ENCODE measurements around the gene MRPL58. TPM values are rescaled to one million over a fixed set of nuclear protein-coding genes. Genes with fewer than 3 reads are reported as not detected.
"Not testable (repeated sequence)": the region's sequence is repeated elsewhere in the genome, so short reads cannot be mapped to it uniquely, and the experiment has no call there.

Gene MRPL58
- 98.4 and 99.0 TPM in 2 replicates for total RNA-seq (2014; rRNA removed; shearing (Covaris generic))

DNA sequence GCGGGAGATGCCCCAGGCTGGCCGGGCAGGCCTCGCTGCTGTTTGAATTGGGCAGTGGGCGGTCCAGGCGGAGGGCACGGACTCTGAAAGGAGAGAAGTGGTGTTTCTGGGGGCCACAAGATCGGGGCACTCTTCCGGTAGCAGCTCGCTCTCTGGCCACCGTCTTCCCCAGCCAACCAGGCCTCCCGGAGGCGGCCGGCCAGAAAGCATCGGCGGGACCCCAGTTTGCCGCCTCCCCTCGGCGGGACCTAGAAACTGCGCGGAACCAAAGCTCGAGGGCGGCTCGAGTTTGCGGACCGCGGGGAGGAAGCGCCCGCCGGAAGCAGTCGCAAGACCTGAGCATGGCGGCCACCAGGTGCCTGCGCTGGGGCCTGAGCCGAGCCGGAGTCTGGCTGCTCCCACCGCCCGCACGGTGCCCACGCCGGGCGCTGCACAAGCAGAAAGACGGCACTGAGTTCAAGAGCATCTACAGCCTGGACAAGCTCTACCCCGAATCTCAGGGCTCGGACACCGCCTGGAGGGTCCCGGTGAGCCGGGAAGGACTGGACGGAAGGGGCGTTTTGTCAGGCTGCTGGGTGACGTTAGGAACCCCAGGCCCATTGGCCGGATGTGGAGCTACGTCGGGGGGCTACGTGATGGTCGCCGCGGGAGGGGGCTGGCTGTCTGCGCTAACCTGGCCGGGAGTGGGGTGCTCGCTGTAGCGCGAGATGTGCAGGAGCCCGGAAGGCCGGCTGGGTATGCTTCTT lies at the start of gene MRPL58:
MRPL58 (plus strand) TSS at position 325 of the 746 bp plus-strand sequence; CDS start at position 342, 17 bp downstream.
- peak; percentile 80 for DNase-seq (ENCODE audit: low spot score)
- in situ Hi-C loops (cut with HindIII; ENCODE audit: low sequenced_read_pairs), result no loop called here

DNA sequence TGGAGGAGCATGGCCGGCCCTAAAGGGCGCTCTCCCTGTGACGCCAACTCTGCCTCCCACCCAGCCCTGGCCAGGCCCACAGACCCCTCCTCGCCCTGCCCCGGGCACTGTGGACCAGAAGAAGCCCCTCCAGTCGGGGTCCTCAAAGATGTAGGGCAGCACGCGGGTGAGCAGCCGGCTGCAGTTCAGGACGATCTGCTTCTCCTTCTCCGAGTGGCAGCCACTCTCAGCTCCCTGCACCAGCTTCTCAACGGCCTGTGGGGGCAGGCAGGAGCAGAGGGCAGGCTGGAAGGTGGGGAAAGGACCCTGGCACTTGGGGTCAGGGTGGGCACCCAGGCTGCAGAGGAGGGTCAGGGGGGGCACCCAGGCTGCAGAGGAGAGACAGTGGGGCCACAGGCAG lies 48.8 kb upstream of the MRPL58 start:
- DNase-seq (ENCODE audit: low spot score), result peak; percentile 35
- in situ Hi-C loops (cut with HindIII; ENCODE audit: low sequenced_read_pairs), result no loop called here

DNA sequence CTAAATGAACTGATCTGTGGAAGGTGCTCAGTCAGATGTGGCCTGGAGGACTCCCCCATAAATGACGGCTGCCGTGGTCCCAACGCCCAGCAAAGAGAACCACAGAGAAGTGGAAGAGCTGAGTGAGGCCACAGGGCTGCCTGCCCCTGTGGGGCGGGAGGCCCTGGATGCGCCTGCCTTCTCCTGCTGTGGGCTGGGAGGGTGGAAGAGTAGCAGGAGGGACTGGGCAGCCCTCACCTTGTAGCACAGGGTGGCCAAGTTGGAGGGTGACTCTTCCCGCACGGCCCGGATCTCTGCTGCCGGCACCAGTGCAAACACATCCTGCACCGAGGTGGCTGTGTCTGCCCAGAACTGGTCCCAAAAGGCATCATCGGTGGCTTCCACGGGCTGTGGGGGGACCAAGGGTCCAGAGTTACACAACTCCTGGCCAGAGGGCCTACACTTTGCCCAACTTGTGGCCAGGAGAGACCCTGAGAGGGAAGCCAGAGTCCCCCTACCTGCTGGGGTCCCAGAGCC lies 48.2 kb upstream of the MRPL58 start:
- DNase-seq (ENCODE audit: low spot score), result peak; percentile 24
- in situ Hi-C loops (cut with HindIII; ENCODE audit: low sequenced_read_pairs), result no loop called here

DNA sequence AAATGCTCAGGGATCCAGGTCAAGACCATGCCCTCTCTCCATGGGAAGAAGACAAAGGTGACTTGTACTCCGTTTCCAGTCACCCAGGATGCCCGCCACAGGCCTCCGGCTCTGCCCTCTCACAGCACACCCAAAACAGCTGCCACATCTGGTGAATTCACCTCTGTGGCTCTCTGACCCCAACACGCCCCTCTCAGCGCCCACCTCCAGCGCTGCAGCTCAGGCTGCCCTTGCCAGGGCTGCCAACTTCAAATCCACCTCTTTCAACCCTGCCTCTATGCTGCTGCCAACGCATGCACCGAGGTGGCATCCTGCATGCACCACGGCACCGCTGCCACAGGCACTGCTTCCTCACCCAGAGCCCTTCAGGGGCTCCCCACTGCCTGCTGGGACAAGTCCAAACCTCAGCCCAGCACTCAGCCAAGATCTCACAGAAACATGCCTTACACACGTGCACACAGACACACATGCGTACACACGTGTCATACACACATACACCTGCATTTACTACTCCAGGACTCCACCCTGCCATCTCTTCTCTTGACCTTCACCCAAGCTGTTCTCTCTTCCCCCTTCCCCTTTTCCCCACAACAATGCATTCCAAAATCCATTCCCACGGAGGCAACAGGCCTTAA lies 47.4 kb upstream of the MRPL58 start:
- in situ Hi-C loops (cut with HindIII; ENCODE audit: low sequenced_read_pairs), result no loop called here

DNA sequence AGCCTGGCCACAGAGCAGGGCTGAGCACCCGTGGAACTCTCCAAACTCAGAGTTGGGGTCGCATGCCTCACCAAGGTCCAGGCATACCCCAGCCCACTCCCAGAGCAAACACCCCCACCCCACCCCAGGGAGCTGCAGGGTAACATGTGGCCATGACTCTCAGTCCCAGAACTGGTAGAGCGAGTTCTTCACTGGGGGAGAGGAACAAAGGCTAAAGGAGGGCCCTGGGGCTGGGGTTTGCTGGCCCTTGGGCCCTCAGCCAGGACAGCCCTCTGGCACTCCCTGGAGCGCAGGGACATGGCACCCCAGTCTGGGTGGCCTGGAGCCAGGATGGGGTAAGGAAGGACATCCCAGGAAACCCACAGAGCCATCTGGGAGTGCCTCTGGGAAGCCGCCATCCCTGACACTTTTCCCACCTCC lies 44.1 kb upstream of the MRPL58 start:
- in situ Hi-C loops (cut with HindIII; ENCODE audit: low sequenced_read_pairs), result no loop called here
- DNase-seq (ENCODE audit: low spot score), result no peak

More for the DNA sequence above, 47.4 kb upstream of the MRPL58 start:
- no peak for DNase-seq (ENCODE audit: low spot score)

DNA sequence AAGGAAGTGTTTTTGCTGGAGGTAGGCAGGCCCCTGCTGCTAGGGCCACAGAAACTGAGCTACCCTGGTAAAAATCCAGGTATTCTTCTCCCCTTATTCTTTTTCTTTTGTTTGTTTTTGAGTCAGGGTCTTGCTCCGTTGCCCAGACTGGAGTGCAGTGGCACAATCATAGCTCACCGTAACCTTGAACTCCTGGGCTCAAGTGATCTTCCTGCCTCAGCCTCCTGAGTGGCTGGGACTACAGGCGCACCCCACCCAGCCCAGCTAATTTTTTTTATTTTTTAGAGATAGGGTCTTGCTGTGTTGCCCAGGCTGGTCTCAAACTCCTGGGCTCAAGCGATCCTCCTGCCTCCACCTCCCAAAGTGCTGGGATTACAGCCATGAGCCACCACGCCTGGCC lies 43.0 kb upstream of the MRPL58 start:
- in situ Hi-C loops (cut with HindIII; ENCODE audit: low sequenced_read_pairs); DNase-seq (ENCODE audit: low spot score): not testable (repeated sequence)

DNA sequence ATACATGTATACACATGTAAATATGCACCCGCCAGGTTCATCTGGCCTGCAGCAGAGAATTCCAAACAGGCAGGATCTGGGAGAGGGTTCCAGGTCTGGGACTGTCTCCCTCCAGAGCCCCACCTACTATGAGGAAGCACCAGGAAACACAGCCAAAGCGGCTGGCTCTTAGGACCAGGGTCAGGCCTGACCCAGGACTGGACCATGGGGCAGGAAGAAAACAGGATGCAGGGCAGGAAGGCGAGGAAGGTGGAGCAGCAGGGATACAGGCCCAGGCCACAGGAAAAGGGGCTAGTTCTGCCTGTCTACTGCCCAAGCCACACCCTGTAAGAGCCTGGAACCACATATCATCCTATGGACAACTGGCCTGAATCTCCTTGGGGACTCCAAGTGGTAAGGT lies 42.1 kb upstream of the MRPL58 start:
- in situ Hi-C loops (cut with HindIII; ENCODE audit: low sequenced_read_pairs), result no loop called here
- DNase-seq (ENCODE audit: low spot score), result no peak

DNA sequence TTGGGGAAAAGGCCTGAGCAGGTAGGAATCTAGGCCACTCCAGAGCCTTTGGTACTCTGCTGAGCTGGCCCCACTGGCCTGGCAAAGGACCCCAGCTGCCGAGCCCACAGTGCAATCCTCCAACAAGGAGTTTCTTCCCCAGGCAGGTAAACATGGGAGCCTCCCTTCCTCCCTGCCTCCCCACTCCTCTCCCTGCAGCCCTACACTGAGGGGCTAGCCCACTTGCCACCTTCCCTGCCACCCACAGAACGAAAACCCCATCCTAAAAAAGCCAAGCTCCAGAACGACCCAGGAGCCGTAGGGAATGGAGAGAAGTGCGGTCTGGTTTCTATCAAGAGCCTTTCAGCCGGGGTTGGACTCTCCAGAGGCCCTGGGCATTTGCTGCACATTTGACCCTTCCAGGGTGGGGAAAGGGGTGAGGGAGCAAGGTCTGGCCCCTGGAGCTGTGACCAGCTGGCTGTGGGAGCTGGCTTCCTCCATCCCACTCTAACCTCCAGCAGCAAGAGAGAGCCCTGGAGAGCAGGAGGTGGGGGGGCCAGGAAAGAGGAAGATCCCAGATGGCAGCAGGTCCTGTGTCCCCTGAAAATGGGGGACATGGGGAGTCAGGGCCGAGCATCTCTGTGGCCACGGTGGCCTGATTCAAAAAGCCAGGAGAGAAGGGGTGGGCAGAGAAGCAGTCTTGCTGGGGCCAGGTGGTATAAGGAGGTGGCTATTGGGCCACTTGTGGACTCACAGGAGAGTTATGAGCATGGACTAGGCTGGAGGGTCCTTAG lies 41.2 kb upstream of the MRPL58 start:
- in situ Hi-C loops (cut with HindIII; ENCODE audit: low sequenced_read_pairs), result no loop called here
- DNase-seq (ENCODE audit: low spot score), result peak; percentile 43

DNA sequence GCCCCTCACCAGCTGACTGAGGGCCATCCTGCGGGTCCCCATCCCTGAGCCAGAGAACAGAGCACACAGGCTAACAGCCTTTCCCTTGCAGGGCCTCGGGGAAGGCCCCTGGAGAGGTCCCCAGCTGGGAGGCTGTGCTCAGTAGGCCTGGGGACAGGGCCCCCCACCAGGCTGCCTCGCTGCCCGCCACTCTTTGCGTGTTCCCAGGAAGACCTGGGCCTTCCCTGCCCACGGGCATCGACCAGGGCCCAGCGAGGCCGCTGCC lies 40.7 kb upstream of the MRPL58 start:
- in situ Hi-C loops (cut with HindIII; ENCODE audit: low sequenced_read_pairs), result no loop called here
- no peak for DNase-seq (ENCODE audit: low spot score)

DNA sequence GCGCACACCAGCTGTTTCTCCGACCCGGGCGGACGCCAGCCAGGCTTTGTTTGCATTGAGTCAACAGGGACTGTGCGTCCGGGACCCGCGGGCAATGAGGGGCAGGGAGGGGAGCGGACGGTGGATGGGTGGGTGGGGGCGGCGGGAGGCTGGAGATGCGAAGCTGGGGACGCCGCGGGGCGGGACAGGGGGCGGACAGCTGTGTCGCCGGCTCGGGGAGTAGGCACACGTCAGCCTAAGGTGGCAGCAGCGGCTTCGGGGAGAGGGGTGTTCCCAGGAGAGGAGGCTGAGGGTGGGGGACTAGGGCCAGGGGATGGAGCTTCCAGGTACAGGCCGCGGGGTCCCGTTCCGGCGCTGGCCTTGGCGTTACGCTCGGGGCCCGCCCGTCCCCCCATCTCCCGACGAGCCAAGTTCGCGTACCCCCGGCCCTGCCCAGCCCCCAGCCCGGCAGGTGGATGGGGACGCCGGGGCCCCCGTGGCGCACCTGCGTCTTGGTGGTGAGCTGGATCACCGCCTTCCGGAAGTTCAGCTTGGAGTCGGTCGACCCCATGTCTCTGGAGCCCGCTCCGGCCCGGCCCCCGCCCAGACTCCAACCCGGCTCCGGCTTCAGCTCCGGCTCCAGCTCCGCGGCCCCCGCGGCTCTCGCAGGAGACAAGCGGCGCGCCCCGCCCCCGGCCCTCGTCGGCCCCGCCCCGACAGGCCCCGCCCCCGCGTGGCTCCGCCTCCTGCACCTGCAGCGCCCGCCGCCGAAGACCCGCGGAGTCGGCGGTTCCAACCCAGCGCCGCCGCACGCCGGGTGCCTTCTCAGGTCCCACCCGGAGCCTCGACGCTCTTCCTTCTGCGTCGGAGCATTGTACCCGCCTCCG lies 40.1 kb upstream of the MRPL58 start, which contains the start of gene HID1:
HID1 (minus strand) TSS at position 653 of the 866 bp plus-strand sequence; CDS start at position 550, 103 bp downstream.
- in situ Hi-C loops (cut with HindIII; ENCODE audit: low sequenced_read_pairs), result no loop called here
- DNase-seq (ENCODE audit: low spot score), result peak; percentile 85

DNA sequence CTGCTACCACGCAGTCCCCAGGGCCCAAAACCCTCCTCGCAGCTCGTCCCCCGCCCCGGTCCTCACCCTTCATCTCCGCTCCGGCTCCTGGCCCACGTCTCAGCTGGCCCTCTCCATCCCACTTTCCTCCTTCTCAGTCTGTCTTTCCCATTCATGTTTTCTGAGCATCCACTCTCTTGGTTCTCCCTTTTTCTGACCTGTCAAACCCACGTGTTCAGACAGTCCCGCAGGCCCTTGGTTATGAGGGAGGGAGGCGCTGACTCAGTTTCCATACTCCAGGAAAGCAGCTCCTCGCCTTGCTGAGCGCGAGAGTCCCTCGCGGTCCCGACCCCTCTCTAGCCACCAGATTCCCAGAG lies 39.5 kb upstream of the MRPL58 start:
- in situ Hi-C loops (cut with HindIII; ENCODE audit: low sequenced_read_pairs), result no loop called here
- DNase-seq (ENCODE audit: low spot score), result no peak

DNA sequence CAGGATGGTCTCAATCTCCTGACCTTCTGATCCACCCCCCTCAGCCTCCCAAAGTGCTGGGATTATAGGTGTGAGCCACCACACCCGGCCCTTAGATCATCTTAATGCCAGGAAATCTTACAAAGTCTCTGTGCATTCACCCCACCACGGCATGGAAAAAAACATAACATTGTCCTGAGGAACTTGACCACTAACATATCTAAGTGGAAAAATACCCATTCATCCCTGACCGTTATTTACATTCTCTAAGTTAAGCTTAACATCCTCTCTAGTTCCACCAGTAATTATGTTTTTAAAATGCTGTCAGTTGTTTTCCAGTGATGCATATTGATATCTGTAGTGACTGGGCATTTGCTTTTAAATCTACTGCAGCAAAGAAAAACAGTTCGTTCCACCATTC lies 36.5 kb upstream of the MRPL58 start:
- no peak for DNase-seq (ENCODE audit: low spot score)
- in situ Hi-C loops (cut with HindIII; ENCODE audit: low sequenced_read_pairs), result no loop called here

DNA sequence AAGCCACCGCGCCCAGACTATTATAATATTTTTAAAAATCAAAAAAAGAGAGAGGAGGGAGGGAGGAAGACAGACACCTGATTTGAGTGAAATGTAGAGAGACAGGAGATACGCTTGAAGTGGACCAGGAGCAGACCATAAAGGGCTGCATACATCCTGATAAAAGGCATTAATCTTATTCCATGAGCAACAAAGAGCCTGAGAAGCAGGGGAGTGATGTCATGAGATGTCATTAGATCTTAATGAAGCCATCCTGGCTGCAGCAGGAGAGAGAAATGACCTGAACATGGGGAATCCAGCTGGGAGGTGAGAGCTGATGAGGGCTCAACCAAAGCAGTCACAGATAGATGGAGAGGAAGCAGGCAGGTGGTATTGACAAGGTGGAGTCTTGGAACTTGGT lies 34.7 kb upstream of the MRPL58 start:
- no peak for DNase-seq (ENCODE audit: low spot score)
- in situ Hi-C loops (cut with HindIII; ENCODE audit: low sequenced_read_pairs), result no loop called here

DNA sequence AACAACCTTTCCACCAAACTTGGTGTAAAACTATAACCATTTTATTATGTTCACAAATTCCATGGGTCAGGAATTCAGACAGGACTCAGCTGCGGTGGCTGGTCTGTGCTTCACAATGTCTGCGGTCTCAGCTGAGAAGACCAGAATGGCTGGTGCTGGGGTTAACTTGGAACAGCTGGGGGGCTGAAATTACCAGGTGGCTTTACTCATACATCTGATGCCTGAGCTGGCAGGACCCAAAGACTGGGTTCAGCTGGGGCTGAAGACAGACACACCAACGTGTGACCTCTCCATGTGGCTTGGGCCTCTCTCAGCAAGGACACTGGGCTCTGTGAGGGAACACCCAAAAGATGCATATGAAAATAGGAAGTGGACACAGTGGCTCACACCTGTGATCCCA lies 34.2 kb upstream of the MRPL58 start:
- DNase-seq (ENCODE audit: low spot score), result no peak
- in situ Hi-C loops (cut with HindIII; ENCODE audit: low sequenced_read_pairs), result no loop called here

DNA sequence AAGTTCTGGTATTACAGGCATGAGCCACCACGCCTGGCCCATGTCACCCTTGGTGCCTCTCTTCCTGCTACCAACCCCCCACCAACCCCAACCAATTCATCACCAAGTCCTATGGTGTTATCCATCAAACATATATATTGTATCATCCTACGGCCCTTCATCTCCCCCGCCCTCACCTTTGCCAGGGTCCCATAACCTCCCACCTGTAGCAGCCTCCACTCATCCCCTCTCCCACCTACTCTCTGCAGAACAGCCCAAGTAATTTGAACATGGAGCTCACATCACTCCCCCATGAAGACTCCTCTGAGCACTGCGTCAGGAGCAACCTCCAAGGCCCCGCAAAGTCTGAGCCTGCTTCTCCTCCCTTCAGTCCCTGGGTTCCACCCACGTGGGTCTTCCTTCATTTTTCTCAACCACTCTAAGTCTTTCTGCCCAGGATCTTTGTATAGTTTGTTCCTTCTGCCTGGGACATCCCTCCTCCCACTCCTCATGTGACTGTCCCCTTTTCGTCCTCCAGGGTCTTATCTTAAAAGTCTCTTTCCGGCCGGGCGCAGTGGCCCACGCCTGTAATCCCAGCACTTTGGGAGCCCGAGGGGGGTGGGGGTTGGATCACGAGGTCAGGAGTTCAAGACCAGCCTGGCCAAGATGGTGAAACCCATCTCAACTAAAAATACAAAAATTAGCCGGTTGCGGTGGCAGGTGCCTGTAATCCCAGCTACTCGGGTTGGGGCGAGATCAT lies 32.9 kb upstream of the MRPL58 start:
- in situ Hi-C loops (cut with HindIII; ENCODE audit: low sequenced_read_pairs), result no loop called here
- no peak for DNase-seq (ENCODE audit: low spot score)

DNA sequence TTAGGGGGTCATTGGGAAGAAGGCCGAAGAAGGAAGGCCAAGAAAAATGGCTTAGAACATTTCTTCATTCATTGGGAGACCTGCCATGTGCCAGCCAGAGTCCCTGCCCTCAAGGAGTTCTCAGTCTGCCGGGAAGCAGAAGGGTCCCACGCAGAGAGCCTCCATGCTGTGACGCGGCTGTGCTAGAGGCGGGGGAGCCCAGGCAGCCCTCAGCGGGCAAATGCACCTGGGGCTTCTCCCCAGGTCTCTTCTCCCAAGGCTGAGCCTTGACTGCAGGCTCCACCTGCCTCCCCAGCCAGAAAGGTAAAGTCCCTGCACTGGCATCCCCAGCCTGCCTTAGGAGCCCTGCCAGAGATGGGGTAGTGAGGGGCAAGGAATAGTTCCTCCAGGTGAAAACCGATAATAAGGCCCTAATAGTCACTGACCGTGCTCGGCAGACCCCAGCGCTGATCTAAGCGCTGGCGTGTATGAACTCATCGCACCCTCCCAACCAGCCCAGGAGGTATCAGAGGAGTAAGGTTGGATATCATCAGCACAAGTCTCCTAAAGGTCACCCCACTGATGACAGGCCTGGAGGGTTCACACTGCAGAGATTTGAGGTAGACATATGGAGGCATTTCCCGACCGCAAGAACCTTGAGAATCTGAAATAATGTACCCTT lies 31.0 kb upstream of the MRPL58 start:
- in situ Hi-C loops (cut with HindIII; ENCODE audit: low sequenced_read_pairs), result no loop called here
- no peak for DNase-seq (ENCODE audit: low spot score)

DNA sequence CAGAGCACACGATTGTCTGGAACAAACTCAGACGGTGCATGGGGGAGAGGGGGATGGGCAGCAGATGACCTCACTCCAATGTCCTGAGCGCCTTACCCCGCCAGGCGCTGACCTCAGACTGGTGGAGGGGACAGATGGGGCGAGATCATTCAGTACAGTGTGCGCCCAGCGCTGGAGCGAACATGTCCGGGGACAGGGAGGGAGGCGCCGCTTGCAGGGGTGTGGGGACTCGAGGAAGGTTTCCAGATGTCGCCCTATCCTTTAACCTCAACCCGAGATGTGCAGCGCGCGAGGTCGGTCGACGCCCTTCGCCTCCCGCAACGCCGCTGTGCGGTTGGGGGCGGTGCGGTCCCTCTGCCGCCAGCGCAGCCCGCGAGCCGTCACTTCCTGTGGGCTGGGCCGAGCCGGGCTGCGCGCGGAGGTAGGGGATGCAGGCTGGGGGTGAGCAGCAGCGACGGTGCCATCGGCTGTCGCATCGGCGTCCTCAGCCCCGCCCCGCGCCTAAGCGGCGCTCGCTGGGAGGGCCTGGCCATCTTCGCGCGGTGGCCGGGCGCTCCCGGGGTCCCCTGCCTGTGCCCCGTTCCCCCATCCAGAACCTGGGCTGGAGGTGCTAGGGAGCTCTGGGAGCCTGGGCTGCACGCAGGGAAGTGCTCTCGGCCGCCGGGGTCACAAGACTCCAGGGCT lies 30.3 kb upstream of the MRPL58 start:
- in situ Hi-C loops (cut with HindIII; ENCODE audit: low sequenced_read_pairs), result no loop called here
- peak; percentile 86 for DNase-seq (ENCODE audit: low spot score)
